ENCODE data around the gene ALPK3. TPM values are rescaled to one million over a fixed set of nuclear protein-coding genes. Genes with fewer than 3 reads are reported as not detected.

Gene ALPK3
- total RNA-seq, 1 donor from 2014 or later = 181 TPM

GRCh38 chr15:84828086-84828908 is 11.1 kb downstream of the ALPK3 start:
- Histone ChIP-seq H3K4me3 (peak overlapping the region; percentile 15), H3K36me3 (peaks cover 30% of the 10 kb centered on the region), H3K27ac (replicated peaks) (peak overlapping the region; percentile 95), H3K9me3 (replicated peaks) (no peaks in the 10 kb centered on the region), H3K4me1 (peaks cover 100% of the 10 kb centered on the region), H3K27me3 (ENCODE audit: low read depth) (no peaks in the 10 kb centered on the region)
- peak; percentile 38 for DNase-seq
- TF ChIP-seq CTCF (IDR thresholded peaks at IDR 0.05; ENCODE audit: borderline replicate concordance) = no peak
- intact Hi-C loops (cut with micrococcal nuclease) = no loop called here

DNA sequence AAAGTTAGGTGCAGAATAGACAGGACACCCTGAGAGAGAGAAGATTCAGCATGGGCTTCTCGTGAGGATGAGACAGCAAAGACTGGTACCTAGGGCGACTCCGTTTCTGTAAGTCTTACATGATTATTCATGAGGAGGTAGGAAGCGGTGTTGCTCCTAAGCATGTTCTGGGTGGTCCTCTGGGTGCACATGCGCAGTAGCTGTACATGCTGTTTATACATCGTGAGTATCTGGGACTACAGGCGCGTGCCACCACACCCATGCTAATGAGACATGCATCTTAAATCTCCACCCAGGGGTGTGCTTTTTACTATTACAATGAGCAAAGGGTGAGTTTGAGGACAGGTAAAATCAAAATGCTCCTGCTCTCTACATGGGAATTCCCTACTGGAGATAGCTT is 12.3 kb downstream of the ALPK3 start:
- H3K36me3 ChIP-seq = peaks cover 33% of the 10 kb centered on the region
- intact Hi-C loops (cut with micrococcal nuclease) = no loop called here
- no peaks in the 10 kb centered on the region for H3K27me3 ChIP-seq (ENCODE audit: low read depth)
- no peak for TF ChIP-seq CTCF (IDR thresholded peaks at IDR 0.05; ENCODE audit: borderline replicate concordance)
- peak overlapping the region; percentile 95 for H3K27ac ChIP-seq (replicated peaks)
- H3K4me3 ChIP-seq = no peak overlapping the region
- DNase-seq = no peak
- H3K9me3 ChIP-seq (replicated peaks) = no peaks in the 10 kb centered on the region
- peaks cover 100% of the 10 kb centered on the region for H3K4me1 ChIP-seq

DNA sequence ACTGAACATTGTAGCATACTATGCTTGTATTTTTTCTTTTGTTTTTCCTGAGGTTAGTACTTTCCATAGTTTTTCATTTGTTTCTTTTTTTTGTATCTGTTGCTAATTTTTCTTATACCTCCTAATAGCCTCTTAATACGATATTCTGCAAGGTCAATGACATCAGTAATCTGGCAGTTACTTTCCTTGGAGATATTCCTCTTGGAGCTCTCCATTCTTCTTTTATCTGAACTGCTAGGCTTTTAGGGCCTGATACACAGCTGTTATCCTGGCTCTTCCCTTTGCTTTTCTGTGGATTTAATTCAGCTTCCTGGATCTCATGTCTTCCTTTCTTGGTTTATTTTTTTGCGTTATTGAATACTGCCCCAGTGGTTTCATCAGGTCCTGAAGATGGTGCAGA is 12.9 kb downstream of the ALPK3 start:
- Histone ChIP-seq H3K36me3 (peaks cover 33% of the 10 kb centered on the region), H3K27ac (replicated peaks) (peak overlapping the region; percentile 95), H3K4me3 (no peak overlapping the region), H3K4me1 (peaks cover 100% of the 10 kb centered on the region), H3K9me3 (replicated peaks) (no peaks in the 10 kb centered on the region), H3K27me3 (ENCODE audit: low read depth) (no peaks in the 10 kb centered on the region)
- intact Hi-C loops (cut with micrococcal nuclease) = no loop called here
- TF ChIP-seq CTCF (IDR thresholded peaks at IDR 0.05; ENCODE audit: borderline replicate concordance) = no peak
- no peak for DNase-seq

- Histone ChIP-seq H3K36me3 (peaks cover 33% of the 10 kb centered on the region), H3K27ac (replicated peaks) (peak overlapping the region; percentile 95), H3K27me3 (ENCODE audit: low read depth) (no peaks in the 10 kb centered on the region), H3K9me3 (replicated peaks) (no peaks in the 10 kb centered on the region), H3K4me1 (peaks cover 99% of the 10 kb centered on the region), H3K4me3 (no peak overlapping the region)
- TF ChIP-seq CTCF (IDR thresholded peaks at IDR 0.05; ENCODE audit: borderline replicate concordance) = no peak
- intact Hi-C loops (cut with micrococcal nuclease) = no loop called here
- no peak for DNase-seq
Measured at GRCh38 chr15:84831028-84831427, 13.9 kb downstream of the ALPK3 start.

DNA sequence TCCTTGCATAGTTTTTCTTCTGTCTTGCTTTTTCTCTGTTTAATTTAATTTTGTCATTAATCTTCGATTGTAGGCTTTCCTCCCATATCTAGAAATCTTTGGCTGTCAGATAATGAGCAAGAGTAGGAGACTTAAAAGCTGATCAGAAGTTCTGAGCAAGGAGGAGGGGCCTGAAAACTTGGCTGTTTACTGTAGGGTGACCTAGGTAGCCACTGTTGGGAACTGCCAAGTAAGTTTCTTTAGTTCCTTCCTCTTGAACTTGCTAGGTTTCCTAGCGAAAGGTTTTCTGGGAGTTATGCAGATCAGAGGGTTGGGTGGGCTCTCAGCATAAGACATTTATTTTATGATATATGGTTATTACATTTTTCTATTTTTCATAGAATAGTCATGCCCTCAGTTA is 14.5 kb downstream of the ALPK3 start:
- DNase-seq = no peak
- no peak for TF ChIP-seq CTCF (IDR thresholded peaks at IDR 0.05; ENCODE audit: borderline replicate concordance)
- Histone ChIP-seq H3K4me3 (no peak overlapping the region), H3K36me3 (peaks cover 33% of the 10 kb centered on the region), H3K4me1 (peaks cover 99% of the 10 kb centered on the region), H3K27ac (replicated peaks) (peak overlapping the region; percentile 95), H3K27me3 (ENCODE audit: low read depth) (no peaks in the 10 kb centered on the region), H3K9me3 (replicated peaks) (no peaks in the 10 kb centered on the region)
- intact Hi-C loops (cut with micrococcal nuclease) = no loop called here
